PFSK-1 (cell line): Measurements from ENCODE around the gene TMEM259.

Experiments
- POLR2AphosphoS5 ChIP-seq: IDR thresholded peaks from 2 replicates; pipeline ENCODE4 v1.6.1; 2012; ENCODE audit warnings: low read depth, mild to moderate bottlenecking, control low read depth, low read length, moderate library complexity
- SIN3A ChIP-seq: IDR thresholded peaks from 2 replicates; pipeline ENCODE4 v1.6.1; 2012; ENCODE audit warnings: mild to moderate bottlenecking, low read length, moderate library complexity, borderline replicate concordance; ENCODE audit not compliant: insufficient read depth
- TAF1 ChIP-seq: IDR thresholded peaks from 2 replicates; pipeline ENCODE4 v1.6.1; 2012; ENCODE audit warnings: low read length, control low read depth, borderline replicate concordance; ENCODE audit not compliant: insufficient read depth

DNA sequence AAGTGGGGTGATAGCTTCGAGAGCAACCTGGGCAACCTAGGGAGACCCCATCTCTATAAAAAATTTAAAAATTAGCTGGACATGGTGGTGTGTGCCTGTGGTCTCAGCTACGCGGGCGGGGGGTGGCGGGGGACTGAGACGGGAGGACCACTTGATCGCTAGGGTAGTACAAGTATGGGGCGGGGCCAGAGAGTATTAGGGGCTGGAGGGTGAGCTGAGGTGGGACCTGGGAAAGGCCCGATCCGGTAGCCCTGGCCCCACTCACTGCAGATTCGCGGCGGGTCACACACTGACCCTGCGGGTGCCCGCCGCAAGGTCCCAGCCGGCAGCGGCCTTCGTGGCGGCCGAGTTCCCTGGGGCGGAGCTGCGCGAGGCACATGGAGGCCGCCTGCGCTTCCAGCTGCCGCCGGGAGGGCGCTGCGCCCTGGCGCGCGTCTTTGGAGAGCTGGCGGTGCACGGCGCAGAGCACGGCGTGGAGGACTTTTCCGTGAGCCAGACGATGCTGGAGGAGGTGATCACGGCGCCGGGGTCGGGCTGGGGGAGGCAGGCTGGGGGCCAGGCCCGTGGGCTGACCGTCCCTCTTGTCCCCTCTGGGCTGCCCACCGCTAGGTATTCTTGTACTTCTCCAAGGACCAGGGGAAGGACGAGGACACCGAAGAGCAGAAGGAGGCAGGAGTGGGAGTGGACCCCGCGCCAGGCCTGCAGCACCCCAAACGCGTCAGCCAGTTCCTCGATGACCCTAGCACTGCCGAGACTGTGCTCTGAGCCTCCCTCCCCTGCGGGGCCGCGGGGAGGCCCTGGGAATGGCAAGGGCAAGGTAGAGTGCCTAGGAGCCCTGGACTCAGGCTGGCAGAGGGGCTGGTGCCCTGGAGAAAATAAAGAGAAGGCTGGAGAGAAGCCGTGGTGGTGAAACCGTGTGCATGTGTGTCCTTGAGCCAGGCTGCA lies 44.0 kb upstream of the TMEM259 start:
- TF ChIP-seq POLR2AphosphoS5 (no peak), TAF1 (no peak), SIN3A (no peak)
